ENCODE data around the gene FAM47B.

GRCh38 chrX:34961662-34962061, 19.1 kb downstream of the FAM47B start:
- TF ChIP-seq GATA2 (IDR thresholded peaks at IDR 0.05; ENCODE audit: low read depth, low read length) (no peak), GATA3 (IDR thresholded peaks at IDR 0.05; ENCODE audit: low read depth, low read length) (no peak)

Measured in SH-SY5Y (cell line).